Fibroblast of mammary gland (primary cell): Measurements from ENCODE around the gene MAMSTR.

Experiments used
- DNase-seq: peaks from one replicate; pipeline ENCODE4 v3.0.0-alpha.2; 2010; ENCODE audit warnings: low read depth
- H3K4me3 ChIP-seq: 2 replicates; pipeline ENCODE4 v1.5.1; 2011; ENCODE audit warnings: low read depth, mild to moderate bottlenecking, low read length, moderate library complexity; ENCODE audit not compliant: control insufficient read depth
- TF ChIP-seq, protein P1 (sequence below): conservative IDR thresholded peaks from 2 replicates; pipeline ENCODE4 v1.5.1; 2011; ENCODE audit warnings: low read depth, low read length, inconsistent platforms; ENCODE audit not compliant: control insufficient read depth, insufficient read depth

The MAMSTR gene

DNA sequence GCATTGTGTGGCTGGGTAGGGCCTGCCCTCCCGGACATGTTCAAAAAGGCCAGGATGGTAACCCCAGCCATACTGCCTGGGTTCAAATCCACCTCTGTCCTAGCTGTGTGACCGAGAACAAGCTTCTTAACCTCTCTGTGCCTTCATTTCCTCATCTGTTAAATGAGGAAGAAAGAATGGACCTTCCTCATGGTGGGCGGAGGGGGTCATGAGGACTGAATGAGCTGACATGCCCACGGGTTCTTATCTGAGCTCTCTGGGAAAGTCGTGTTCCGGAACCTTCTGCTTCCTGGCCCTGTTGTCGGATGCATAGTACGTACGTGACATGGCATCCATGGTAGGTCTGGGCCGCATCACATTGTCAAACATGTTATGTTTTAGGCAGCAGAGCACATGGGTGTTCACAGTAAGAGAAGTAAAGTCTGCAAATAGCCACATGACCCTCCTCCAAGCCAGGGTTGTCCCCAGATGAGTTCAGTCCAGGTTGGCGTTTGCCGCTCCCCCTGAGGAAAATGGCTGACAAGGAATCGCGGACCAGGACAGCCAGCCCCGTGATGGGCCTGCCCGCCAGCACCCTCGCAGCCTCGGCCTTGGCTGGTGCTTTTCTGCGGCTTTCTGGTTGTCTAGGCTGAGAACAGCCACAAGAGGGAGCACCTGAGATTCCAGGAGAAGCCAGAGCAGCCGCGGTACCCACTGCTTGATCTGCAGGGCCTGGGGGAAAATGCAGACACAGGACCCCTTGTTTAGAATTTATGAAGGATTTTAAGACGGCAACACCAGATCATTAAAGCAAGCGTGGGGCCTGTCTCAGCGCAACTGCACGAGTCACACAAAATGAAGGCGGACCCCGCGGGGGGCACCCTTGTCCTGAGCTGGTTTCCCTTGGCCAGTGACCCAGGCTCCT lies 44.4 kb downstream of the MAMSTR start:
- peak; percentile 80 for DNase-seq
- no peak overlapping the region for H3K4me3 ChIP-seq
- TF ChIP-seq, protein P1, sequence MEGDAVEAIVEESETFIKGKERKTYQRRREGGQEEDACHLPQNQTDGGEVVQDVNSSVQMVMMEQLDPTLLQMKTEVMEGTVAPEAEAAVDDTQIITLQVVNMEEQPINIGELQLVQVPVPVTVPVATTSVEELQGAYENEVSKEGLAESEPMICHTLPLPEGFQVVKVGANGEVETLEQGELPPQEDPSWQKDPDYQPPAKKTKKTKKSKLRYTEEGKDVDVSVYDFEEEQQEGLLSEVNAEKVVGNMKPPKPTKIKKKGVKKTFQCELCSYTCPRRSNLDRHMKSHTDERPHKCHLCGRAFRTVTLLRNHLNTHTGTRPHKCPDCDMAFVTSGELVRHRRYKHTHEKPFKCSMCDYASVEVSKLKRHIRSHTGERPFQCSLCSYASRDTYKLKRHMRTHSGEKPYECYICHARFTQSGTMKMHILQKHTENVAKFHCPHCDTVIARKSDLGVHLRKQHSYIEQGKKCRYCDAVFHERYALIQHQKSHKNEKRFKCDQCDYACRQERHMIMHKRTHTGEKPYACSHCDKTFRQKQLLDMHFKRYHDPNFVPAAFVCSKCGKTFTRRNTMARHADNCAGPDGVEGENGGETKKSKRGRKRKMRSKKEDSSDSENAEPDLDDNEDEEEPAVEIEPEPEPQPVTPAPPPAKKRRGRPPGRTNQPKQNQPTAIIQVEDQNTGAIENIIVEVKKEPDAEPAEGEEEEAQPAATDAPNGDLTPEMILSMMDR: peak; percentile 88

DNA sequence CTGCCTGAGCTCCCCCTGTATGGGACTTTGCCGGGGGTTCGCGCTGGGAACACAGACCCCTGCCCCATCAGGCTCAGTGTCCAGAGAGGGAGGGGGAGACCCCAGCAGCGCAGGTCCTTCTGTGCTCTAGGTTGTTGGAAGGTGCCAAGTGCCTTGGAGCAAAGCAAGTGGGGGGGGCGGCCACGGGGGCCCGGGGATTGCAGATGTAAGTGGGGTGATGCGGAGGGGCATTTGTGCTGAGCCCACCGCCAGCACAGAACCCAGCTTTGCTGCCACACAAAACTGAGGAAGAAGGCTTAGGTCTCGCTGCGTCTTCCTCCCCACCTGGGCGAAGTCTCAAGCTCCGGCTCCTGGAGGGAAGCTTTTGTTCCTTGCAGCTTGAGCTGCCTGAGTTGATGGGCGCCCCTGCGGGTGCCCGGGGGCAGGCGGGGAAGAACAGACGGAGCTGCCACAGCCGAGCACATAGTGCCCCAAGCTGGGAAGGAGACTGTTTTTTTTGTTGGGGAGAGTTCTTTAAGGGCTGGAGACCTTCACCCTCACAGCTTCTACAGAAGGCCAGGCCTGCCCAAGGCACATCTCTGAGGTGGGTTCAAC lies 45.2 kb downstream of the MAMSTR start:
- no peak overlapping the region for H3K4me3 ChIP-seq
- TF ChIP-seq, protein P1: no peak

DNA sequence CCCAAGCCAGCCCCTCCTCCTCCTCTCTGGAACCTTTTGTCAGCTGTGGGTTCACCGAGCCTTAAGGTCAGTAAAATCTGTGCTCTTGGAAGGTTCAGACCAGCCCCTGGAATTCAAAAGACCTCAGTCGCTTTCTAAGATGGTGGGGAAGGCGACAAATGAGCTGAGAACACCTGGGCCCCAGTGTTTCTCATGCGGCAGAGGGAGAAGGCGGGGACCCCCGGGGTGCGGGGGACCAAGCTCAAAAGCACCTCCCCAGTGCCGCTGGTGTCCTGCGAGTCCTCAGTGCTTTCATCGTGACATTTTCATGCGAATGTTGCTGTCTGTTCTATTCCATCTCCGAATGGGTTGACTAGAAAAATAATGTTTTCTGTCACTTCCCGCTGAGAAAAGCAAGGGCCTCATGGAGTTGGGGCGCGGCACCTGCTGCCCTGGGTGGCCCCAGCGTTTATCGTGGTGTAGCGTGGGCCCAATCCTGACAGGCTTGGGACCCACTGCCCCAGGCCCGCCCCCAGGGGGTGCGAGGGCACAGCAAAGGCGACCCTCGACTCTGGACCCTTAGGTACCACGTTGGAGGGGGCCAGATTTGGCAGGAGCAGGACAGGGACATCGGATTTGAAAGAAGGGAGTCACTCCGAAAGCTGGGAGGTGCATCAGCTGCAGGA lies 46.0 kb downstream of the MAMSTR start:
- TF ChIP-seq, protein P1: no peak
- no peak overlapping the region for H3K4me3 ChIP-seq
- DNase-seq: no peak

More for the DNA sequence above, 45.2 kb downstream of the MAMSTR start:
- DNase-seq: no peak

DNA sequence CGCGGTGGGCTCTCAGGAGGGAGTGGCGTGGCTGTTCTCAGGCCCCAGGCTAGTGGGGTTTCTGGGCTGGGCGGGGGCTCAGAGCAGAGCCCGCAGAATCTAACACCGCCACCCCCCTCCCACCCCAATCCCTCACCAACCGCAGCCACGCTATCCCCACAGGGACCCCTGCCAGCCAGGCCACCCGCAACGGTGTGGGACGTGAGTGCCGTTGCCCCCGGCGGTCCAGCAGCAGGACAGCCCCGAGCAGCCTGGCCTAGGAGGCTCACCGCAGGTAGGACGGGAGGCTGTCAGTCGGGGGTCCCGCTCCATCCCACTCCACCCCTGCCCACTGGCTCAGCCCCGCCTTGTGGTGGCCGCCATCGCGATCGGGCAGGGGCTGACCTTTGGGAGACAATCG lies 46.5 kb downstream of the MAMSTR start, which contains the start of gene NTN5:
TSS of gene NTN5 (minus strand) at position 24 of the 400 bp plus-strand sequence. CDS start 2,031 bp downstream, outside the sequence.
- TF ChIP-seq, protein P1: no peak
- DNase-seq: no peak
- H3K4me3 ChIP-seq: no peak within 1 kb of the TSS

DNA sequence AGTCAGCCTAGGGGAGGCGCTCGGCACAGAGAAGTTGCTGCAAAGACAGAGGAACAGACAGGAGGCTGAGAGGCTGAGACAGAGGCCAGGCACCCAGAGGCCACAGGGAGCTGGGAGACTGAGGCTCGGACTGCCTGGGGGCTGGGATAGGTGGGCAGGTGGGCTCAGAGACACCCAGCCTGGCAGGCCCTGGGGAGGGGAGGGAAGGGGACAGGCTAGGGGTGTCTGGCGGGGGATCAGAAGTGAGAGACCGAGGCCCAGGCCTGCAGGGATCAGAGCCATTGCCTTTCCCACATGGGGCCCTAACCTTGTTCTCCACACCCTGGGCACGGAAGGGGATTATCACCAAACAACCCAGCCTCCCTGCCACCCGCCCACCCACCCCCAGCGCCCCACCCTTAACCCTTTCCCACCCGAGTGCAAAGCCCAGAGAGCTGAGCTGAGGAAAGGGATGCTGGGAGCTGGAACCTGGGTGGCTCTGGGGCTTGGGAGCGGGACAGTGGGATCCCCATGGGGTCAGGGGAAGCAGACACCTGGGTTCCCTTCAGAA lies 48.0 kb downstream of the MAMSTR start:
- TF ChIP-seq, protein P1: no peak
- H3K4me3 ChIP-seq: no peak overlapping the region
- no peak for DNase-seq

DNA sequence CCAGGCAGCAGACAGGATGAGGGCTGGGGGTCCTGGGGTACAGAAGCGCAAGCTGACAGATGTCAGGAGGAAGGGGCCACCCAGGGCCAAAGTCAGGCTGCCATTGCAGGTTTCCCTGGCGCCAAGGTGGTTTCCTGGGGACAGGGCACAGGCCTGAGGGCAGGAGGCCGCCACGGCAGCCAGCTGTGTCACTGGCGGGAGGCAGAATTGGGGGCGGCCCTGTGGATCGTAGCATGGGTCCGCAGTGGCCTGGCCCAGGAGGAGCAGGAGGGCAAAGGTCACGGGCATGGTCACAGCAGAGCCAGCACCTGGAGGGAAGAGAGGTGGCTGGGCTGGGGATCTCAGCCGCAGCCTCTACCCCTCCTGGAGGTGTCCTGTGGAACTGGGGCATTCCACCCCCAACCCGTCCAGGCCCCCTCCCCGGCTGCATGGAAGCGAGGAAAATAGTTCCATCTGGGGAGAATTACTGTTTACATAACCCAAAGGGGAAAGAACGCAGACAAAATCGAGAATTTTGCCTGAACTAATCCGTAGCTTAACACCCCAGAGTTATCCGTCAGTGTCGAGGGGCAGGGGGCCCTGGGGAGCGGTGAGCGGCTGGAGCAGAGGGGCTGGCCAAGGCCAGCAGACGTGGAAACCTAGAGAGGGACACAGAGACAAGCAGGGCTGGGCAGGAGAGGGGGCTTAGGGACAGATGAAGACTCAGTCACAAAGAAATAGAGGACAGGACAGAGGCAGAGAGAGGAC lies 48.7 kb downstream of the MAMSTR start:
- H3K4me3 ChIP-seq: no peak overlapping the region
- DNase-seq: no peak

More for the DNA sequence above, 48.7 kb downstream of the MAMSTR start:
- TF ChIP-seq, protein P1: no peak
